Erythroblast (primary cell): ENCODE measurements around the gene BMP2K.

Experiments
- DNase-seq, 2 experiments: peaks; one replicate each; lab custom pipeline; 2025; lab: John Stamatoyannopoulos, UW
- GATA1 ChIP-seq: IDR thresholded peaks from 2 replicates; pipeline ENCODE4 v1.6.1; 2011; ENCODE audit warnings: low read depth, mild to moderate bottlenecking, control low read depth, low read length, moderate library complexity
- POLR2A ChIP-seq: IDR thresholded peaks from 2 replicates; pipeline ENCODE4 v1.6.1; 2011; ENCODE audit warnings: mild to moderate bottlenecking, low read length

Gene BMP2K

GRCh38 chr4:78776079-78776728 lies at the start of gene BMP2K:
BMP2K (plus strand) TSS chr4:78776350; CDS start chr4:78776544, 194 bp downstream.
- peak; percentile 39 for TF ChIP-seq POLR2A
- no peak for TF ChIP-seq GATA1
- peak; percentile 90 to 94 for DNase-seq

- TF ChIP-seq POLR2A (no peak), GATA1 (no peak)
- DNase-seq, result no peak
These were observed 49.6 kb upstream of the BMP2K start for GRCh38 chr4:78726546-78726945.

- peak; percentile 86 to 94 for DNase-seq
- TF ChIP-seq POLR2A, result peak; percentile 53
- TF ChIP-seq GATA1, result no peak
These were observed 43.6 kb upstream of the BMP2K start for GRCh38 chr4:78732332-78733104.

GRCh38 chr4:78734441-78735162 lies 41.5 kb upstream of the BMP2K start:
- DNase-seq, result peak in 1 of 2 experiments; percentile 21
- TF ChIP-seq GATA1 (no peak), POLR2A (no peak)

- no peak for DNase-seq
- no peak for TF ChIP-seq POLR2A
- TF ChIP-seq GATA1, result no peak
These were observed 40.5 kb upstream of the BMP2K start for GRCh38 chr4:78735697-78736096.

GRCh38 chr4:78737035-78737434 lies 39.1 kb upstream of the BMP2K start:
- no peak for DNase-seq
- TF ChIP-seq POLR2A (no peak), GATA1 (no peak)

GRCh38 chr4:78737973-78738372 lies 38.2 kb upstream of the BMP2K start:
- peak in 1 of 2 experiments; percentile 49 for DNase-seq
- no peak for TF ChIP-seq POLR2A
- no peak for TF ChIP-seq GATA1

- no peak for TF ChIP-seq GATA1
- TF ChIP-seq POLR2A, result no peak
- no peak for DNase-seq
These were observed 33.9 kb upstream of the BMP2K start for GRCh38 chr4:78742300-78742699.

GRCh38 chr4:78747475-78747922 lies 28.7 kb upstream of the BMP2K start:
- no peak for DNase-seq

GRCh38 chr4:78748381-78748780 lies 27.8 kb upstream of the BMP2K start:
- DNase-seq, result no peak
- no peak for TF ChIP-seq GATA1
- no peak for TF ChIP-seq POLR2A

More at GRCh38 chr4:78747475-78747922, 28.7 kb upstream of the BMP2K start:
- TF ChIP-seq GATA1 (no peak), POLR2A (no peak)

GRCh38 chr4:78749258-78749971 lies 26.7 kb upstream of the BMP2K start:
- no peak for DNase-seq
- no peak for TF ChIP-seq POLR2A
- no peak for TF ChIP-seq GATA1

GRCh38 chr4:78749972-78750727 lies 26.0 kb upstream of the BMP2K start:
- no peak for DNase-seq

More at GRCh38 chr4:78749972-78750727, 26.0 kb upstream of the BMP2K start:
- TF ChIP-seq GATA1 (no peak), POLR2A (no peak)
